ENCODE results near the gene FRAT1. TPM values are rescaled to one million over a fixed set of nuclear protein-coding genes. Genes with fewer than 3 reads are reported as not detected.

FRAT1 gene
- total RNA-seq, 1 donor from 2014 or later, result 2.4 TPM

GRCh38 chr10:97367126-97367649 is 48.1 kb downstream of the FRAT1 start:
- no peak for TF ChIP-seq CTCF (IDR thresholded peaks at IDR 0.05; ENCODE audit: insufficient read depth, low read length, poor library complexity, severe bottlenecking)
- Histone ChIP-seq H3K27me3 (ENCODE audit: control insufficient read depth, insufficient read depth, low read length) (no peaks in the 10 kb centered on the region), H3K36me3 (ENCODE audit: control insufficient read depth, insufficient read depth, low read length) (peaks cover 1% of the 10 kb centered on the region), H3K4me3 (ENCODE audit: low read depth, low read length) (no peak overlapping the region)
- no peak for DNase-seq (ENCODE audit: low read depth)

Other genes with a start within 250 kb of the FRAT1 start
- 0.07 and 0.17 TPM in 2 replicates for gene SLIT1, start 133.3 kb upstream of the FRAT1 start, total RNA-seq
- gene ARHGAP19, start 26.6 kb upstream of the FRAT1 start, total RNA-seq, result 5.3 and 5.4 TPM in 2 replicates
- gene FRAT2, start 15.5 kb downstream of the FRAT1 start, total RNA-seq, result 10.7 and 13.6 TPM in 2 replicates
- gene RRP12, start 82.1 kb downstream of the FRAT1 start, total RNA-seq, result 42.6 and 43.4 TPM in 2 replicates
- gene PGAM1, start 106.9 kb downstream of the FRAT1 start, total RNA-seq, result 350 and 356 TPM in 2 replicates
- gene EXOSC1, start 126.7 kb downstream of the FRAT1 start, total RNA-seq, result 43.2 and 48.9 TPM in 2 replicates
- gene ZDHHC16, start 126.9 kb downstream of the FRAT1 start, total RNA-seq, result 42.4 and 46.8 TPM in 2 replicates
- 85.2 and 111 TPM in 2 replicates for gene MMS19, start 179.2 kb downstream of the FRAT1 start, total RNA-seq
- 32.5 and 44.4 TPM in 2 replicates for gene UBTD1, start 179.7 kb downstream of the FRAT1 start, total RNA-seq

Data from kidney epithelial cell (primary cell).